ENCODE data around the gene RNF145.

- TF ChIP-seq, protein P1, sequence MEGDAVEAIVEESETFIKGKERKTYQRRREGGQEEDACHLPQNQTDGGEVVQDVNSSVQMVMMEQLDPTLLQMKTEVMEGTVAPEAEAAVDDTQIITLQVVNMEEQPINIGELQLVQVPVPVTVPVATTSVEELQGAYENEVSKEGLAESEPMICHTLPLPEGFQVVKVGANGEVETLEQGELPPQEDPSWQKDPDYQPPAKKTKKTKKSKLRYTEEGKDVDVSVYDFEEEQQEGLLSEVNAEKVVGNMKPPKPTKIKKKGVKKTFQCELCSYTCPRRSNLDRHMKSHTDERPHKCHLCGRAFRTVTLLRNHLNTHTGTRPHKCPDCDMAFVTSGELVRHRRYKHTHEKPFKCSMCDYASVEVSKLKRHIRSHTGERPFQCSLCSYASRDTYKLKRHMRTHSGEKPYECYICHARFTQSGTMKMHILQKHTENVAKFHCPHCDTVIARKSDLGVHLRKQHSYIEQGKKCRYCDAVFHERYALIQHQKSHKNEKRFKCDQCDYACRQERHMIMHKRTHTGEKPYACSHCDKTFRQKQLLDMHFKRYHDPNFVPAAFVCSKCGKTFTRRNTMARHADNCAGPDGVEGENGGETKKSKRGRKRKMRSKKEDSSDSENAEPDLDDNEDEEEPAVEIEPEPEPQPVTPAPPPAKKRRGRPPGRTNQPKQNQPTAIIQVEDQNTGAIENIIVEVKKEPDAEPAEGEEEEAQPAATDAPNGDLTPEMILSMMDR (IDR thresholded peaks at IDR 0.05), result peak in 1 of 7 experiments; percentile 24
- no peak for TF ChIP-seq EP300 (IDR thresholded peaks at IDR 0.05)
- no peak for TF ChIP-seq POLR2AphosphoS5 (IDR thresholded peaks at IDR 0.05)
- TF ChIP-seq POLR2A (IDR thresholded peaks at IDR 0.05), result no peak
Measured at GRCh38 chr5:159257629-159258283, 48.4 kb upstream of the RNF145 start.
